Activated CD4-positive, CD25-positive, alpha-beta regulatory T cell treated with anti-CD3 and anti-CD28 coated beads, Interleukin-2, amount 50 U/mL, for 72 hours (primary cell): ENCODE data around the gene PCDH9.
"Not testable (repeated sequence)": the region's sequence is repeated elsewhere in the genome, so short reads cannot be mapped to it uniquely, and the experiment has no call there.

Experiments used
- DNase-seq: peaks from one replicate; pipeline ENCODE4 v3.0.0; 2021

The PCDH9 gene

DNA sequence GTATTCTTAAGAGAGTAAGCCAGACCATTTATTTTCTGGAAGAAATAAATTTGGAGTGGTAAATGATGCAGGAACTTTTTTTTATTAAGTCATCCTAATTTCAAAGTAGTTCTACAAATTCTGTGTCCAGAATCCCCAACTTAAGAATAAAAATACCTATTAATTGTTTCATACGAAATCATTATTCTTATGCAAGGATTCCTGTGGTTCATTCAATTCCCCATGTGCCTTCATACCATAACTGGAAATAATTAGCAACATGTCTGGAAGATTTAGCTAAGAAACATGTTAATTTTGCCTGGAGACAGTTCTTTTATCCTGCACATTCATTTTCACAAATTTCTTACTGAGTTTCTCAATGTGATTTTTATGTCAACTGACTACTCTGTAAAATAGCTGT, 408.6 kb downstream of the PCDH9 start:
- no peak for DNase-seq

DNA sequence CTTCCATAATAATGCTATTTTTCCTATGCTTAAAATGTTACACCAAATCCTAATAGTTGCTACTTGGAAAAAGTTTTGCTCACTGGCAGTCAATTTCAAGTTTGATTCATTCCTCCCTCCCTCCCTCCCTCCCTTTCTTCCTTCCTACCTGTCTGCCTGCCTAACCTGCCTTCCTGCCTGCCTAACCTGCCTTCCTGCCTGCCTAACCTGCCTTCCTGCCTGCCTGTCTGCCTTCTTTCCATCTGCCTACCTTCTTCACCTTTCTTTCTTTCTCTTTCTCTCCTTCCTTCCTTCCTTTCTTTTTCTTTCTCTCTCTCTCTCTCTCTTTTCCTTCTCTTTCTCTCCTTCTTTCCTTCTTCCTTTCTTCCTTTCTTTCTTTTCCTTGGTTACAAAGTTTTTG, 418.7 kb downstream of the PCDH9 start:
- DNase-seq, result no peak

DNA sequence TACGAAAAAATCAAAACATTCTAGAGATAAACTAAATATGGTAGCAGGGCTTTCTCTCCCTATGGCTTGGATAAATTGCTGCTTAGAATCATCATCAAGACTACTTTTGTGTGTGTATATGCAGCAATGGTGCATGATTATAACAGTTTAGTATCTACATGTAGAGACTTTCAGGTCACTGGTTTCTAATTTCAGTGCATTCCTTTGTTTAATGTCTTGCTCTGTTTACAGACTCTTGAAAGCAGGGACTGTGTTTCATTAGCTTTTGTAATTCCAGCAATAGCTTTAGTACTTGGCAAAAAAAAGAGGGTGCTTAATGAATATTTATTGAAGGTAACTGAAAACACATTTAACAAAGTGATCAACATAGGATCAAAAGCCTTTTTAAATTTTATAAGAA, 420.7 kb downstream of the PCDH9 start:
- DNase-seq, result no peak

DNA sequence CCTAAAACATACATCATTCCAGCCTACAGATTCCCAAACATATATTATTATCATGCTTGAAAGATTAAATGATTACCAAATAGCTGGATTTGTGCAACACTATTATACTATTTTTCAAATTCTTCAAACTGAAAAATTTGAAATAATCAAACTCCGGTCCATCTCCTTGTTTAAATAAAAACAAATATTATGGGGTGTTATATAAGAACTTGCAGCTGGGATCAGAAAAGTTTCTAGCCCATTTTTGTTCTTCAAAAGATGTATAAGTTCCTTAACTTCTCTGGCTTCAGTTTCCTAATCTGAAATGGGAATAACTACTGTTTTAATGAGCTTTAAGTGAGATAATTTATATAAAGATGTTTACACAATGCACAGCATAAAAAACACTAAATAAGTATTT, 422.9 kb downstream of the PCDH9 start:
- no peak for DNase-seq

DNA sequence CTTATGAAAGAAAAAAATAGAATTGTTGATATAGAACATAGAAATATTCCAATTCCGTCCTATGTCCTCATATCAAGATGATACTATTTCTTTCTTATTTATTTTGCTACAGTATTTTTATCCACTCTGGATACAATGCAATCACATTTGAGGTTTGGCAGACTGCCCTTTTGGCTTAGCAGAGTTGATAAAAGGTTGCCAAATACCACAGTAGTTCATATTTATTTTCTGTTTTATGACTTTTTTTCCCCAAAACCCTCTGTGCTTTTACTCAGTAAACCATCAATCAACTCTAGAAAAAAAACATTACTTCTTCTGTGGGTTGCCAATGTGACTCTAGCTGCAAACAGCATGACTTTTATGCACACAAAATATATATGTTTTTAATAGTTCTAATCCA, 424.5 kb downstream of the PCDH9 start:
- DNase-seq, result no peak

DNA sequence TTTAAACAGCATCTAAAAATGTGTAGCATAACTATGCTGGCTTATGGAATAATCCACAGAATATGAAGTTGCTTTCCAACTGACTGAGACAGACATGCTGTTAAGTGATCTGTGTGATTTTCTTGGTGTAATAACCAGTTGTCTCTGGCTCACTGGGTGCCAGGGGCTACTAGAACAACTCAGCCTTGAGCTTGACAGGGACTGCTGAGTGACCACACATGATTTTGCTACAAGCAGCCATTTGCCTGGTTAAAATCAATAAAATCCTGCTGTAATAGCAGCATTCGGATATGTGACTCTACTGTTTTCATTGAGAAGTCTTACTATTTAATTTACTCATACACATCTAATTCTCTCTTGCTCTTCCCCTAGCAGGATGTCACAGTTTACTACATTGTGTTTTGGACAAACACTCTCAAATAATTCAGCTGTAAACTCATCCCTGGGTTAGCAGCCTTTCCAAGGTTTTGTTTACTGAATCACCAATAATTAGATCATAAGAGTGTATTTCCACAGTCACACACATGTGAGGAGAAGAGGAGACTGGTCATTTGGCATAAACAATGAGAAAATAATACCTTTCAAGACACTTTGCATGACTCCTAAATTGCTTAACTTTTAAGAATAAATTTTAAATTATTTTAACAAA, 426.2 kb downstream of the PCDH9 start:
- no peak for DNase-seq

DNA sequence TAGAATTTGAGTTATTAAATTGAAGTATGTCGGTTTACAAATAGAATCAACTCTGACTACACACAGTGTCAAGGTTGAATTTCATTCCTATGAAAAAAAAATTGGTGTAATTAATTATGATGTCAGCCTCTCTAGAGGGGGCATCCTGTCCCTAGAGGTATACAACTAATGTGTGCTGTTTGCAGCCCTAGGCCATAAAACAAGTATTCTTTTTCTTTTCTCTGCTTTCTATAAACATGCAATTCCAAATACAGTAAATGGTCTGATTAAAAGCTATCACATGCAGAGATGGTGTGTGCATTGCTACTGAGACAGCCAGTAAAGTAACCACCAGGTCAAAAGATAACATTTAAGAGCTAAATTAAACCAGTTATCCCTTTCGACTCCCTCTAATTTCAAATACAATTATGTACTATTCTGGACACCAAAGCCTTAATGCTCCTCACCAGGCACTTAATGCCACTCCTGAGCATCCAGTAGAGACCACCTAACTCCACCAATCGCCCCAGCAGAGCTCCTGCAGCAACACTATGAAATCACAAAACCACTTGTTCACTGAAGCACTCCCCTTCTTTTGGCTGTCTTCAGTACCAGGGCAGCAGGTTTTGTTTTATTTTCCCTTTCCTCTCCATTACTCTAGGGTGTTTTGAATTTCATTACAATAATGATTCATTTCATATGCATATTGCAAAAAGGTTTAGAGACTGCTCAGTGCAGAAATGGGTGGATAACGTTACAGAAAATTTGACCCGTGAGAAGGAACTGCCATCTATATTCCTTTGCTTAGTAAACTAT, 426.9 kb downstream of the PCDH9 start:
- no peak for DNase-seq

DNA sequence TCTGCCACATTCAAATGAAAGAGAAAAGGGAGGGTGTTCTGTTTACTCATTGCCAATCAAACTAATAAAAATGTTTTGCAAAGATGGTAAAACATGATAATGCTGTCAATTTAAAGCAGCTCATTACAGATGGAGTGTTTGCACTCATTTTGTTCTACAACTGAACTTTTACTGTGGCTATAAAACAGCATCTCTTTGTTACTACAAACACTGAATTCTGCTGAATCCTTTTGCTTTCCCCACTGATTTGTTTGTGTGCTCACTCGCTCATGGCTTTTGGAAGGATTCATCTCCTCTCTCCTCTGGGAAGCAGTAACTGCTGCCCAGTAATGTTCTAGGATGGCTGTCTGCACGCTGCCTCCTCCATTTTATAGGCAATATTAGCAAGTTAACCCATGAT, 434.5 kb downstream of the PCDH9 start:
- no peak for DNase-seq

DNA sequence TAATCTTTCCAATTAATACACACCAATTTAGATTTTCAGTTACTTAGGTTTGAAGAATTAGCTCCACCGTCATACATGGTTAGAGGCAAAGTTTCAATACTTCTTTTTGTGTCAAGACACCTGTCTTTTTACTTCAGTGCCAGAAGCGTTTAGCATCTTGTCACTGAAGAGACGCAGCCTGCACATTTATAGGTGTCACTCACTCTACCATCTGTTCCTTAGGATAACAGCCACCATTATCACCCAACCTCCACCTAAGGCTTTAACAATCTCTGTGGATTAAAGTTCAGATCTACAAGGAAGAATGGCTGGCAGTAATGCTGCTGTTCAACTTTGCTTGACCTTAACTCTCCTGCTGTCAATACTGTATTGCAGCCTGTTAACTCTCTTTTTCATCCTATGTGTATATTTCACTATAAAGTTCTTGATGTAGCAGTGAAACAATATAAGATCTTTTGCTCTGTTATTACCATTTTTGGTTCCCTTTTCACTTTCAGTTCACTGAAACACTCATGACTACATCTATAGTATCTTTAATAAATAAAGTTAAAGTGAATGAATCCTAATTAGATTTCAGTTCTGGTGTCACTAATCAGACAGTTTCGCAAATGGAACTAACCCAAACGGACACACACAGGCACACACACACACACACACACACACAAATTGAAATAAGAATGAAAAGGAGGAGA, 435.6 kb downstream of the PCDH9 start:
- no peak for DNase-seq

DNA sequence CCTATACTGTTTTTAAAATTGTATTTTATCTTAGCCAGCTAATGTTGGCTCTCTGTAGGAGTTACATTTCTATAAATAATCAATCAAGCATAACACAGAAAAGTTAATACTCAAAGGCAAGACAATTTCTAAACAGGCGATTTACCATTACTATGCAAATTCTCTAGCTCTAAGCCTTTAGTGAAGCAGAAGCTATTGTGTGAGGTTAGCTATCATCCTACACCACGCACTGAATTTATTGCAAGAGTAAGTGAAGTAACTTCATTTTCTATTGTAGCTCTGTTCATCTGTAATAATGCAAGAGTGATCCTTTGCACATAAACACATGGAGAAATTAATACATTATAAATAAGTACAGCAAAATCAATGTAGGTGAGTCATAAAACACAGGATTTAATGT, 439.3 kb downstream of the PCDH9 start:
- no peak for DNase-seq

DNA sequence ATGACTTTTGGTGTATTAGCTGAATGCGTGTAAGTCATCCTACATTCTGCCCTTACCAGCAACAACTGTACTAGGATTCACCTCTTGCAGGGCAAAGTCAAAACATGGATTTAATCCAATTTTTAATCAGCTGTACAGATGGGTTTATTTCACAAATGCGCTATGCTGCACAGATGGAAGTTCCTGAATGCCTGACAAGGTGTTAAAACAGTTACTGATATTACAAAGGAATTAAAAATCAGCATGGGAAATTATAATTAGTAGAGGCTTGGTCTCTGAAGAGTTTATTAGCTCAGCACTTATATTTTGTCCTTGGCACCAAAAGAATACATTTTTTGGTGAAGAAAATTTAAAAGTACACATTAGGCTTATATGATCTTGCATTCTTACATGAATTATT, 448.9 kb downstream of the PCDH9 start:
- DNase-seq, result no peak

DNA sequence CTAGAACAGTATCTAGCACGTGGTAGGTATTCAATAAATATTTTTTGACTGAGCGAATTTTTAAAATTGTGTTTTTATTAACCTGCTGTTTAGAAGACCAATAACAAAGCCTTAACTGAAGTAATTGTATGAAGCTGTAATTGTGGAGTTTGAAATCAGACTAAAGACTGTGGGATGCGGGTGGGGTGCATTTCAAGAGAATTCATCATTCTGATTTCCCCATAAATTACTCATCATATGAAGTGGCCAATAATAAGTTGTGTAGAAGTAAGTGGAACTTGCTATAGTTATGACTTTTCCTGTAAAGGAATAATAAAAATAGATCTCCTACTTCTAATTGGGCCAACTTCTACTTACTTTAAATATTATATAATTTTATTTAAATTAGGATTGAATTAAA, 449.3 kb downstream of the PCDH9 start:
- DNase-seq, result no peak

DNA sequence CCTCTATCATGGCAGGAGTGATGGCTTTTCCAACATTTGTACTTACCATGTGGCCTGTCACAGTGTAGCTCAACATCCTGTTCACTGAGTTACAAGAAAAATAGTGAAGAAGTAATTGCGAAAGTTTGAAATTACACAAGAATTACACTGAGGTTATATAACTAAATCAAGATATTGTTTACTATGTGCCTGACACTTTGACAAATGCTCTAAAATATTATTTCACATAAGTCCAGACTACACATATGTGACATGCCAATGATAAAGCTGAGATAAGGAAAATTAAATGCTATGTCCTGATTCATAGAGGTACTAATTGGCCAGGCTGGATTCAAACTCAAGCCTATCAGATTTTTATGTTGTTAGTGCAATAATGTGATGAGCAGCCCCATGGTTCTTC, 451.7 kb downstream of the PCDH9 start:
- no peak for DNase-seq

DNA sequence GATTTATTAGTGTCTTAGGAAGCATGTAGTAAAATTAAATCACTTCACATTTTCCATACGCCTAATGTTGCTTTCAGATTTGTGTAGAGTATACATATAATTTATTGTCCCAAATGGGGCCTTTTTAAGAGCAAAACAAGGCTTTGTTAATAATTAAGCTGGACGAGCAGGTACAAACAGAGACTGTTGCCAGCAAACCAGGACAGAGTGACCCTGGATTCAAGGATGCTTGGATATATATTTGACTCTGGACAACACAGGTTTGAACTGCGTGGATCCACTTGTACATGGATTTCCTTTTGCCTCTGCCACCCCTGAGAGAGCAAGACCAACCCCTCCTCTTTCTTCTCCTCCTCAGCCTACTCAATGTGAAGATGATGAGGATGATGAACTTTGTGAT, 454.9 kb downstream of the PCDH9 start:
- no peak for DNase-seq

DNA sequence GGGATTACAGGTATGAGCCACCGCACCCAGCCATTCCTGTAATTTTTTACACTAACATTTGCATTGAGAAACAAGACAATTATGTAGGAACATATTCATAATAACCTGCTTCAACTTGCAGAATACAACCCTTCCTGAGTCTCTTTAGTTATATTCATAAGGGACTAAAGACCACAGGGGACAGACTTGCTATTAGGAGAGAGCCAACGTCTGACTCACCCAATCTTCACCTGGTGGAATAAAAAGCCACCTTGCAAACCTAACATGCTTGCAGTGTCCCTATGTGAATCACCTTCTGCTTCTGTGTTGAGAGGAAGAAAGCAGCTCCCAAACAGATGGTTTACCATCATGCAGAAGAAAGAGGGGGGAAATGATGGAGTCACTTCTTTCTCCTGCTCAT, 456.1 kb downstream of the PCDH9 start:
- DNase-seq, result no peak

DNA sequence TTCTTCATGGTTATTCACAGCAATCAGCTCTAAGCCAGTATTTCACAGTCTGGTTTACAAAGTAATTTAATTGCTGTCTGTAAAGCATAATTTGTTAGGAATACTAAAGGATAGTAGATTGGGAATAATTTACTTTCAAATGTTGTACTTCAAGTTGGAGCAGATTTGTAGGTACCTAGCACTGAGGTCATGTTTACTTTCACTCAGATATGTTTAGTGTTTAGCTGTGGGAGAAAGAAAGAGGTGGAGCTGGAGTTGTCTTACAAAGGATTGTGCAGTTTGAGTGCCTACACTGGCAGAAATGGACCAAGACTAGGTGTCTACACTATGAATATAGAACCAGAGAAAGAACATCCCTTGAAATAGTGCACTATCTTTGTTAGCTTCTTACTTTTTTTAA, 464.6 kb downstream of the PCDH9 start:
- DNase-seq, result no peak

DNA sequence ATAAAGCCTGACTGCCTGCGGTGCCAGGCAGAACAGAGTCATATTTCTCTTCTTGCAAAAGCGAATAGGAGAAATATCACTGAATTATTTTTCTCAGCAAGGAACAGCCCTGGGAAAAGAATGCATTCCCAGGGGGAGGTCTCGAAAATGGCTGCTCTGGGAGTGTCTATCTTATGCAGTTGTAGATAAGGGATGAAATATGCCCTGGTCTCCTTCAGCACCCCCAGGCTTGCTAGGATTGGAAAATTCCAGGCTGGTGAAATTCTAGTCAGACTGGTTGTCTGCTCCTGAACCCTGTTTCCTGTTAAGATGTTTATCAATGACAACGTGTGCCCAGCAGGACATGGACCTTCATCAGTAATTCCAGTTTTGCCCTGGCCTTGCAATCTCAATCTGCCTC, 469.5 kb downstream of the PCDH9 start:
- not testable (repeated sequence) for DNase-seq

DNA sequence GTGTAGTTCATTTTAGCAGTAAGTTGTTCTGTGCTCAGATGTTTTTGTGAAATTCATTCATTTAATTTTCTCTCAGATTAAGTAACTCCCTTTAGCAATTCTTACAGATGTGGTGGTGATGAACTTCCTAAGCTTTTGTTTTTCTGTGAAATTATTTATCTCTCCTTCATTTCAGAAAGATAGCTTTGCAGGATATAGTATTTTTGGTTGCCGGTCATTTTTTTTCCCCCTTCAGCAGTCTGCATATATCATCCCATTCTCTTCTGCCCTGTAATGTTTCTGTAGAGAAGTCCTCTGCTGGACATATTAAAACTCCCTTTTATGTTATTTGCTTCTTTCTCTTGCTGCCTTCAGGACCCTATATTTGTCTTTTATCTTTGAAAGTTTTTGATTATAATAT, 470.2 kb downstream of the PCDH9 start:
- no peak for DNase-seq

DNA sequence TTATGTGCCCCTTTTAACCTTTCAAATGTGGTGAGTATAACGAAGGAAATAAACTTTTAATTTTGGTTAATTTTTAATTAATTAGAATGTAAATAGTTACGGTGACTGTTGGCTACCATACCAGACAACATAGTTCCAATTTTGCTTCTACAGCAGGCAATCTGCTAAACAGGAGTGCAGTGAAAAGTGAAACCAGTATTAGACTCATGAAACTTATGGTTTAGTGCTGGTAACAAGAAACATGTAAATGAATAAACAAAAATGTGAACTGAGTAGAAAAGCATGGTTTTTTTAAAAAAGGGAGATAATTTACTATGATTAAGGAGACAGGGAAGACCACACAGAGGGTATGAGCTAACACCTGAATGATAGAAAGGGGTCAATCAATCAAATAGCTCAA, 478.4 kb downstream of the PCDH9 start:
- DNase-seq, result no peak

DNA sequence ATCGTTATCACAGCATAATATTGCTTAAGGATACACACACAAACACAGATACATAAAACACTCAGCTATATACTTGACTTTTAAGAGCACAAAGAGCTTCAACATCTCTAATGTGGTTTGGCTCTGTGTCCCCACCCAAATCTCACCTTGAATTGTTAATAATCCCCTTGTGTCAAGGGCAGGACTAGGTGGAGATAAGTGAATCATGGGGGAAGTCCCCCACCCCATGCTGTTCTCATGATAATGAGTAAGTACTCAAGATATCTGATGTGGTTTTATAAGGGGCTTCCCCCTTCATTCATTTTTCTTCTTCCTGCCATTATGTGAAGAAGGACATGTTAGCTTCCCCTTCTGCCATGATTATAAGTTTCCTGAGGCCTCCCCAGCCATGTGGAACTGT, 481.4 kb downstream of the PCDH9 start:
- DNase-seq, result no peak

DNA sequence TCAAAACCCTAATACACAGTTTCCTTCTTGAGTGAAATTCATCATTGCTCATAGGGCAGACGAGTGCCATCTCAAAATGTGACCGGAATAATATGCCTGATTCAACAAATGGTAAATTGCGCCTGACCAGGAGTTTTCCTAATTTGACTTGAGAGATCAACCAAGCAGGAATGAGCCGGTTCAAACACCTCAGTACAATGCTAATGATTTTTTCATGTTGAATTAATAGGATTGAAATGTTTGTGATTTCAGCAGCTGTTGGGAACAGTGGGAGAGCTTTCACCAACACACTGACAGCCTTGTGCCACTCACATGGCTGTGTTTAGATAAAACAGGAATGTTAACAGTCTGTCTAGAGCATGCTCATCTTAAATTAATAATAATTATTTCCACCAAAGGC, 484.8 kb downstream of the PCDH9 start:
- no peak for DNase-seq

DNA sequence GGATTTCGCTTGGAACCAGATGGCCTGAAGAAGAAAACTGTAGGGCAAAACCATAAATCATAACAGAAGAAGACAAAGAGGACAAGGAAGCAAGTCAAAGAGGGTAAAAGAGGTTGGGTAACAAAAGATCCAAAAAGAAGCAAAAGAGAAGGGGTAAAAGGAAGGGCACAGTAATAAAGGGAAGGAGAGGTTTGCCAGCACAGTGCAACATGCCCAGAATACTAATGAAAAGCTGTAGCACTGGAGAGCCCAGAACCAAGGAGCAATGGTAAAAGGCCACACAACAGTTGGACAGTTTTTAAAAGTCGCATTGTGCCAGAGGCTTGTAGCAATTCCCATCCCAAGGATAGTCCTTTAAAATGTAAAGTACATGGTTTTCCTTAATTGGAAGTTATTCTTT, 506.6 kb downstream of the PCDH9 start:
- DNase-seq, result no peak

DNA sequence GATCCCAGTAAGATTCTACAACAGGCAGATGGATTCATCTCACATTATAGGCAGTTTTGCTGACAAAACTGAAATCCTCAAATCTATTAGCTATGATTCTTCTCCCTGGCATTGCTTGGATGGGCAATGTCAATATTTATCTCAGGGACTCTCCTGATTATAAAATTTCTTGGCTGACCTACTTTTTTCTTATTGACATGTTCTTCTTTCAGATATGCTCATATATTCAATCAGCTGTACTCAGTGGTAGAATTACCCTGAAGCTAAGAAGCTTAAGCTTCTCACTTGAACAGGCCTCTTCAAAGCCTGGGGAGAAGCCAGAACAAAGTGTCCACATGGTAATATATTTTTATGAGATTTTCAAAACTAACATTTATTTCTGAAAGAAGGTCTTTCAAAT, 513.6 kb downstream of the PCDH9 start:
- DNase-seq, result no peak

DNA sequence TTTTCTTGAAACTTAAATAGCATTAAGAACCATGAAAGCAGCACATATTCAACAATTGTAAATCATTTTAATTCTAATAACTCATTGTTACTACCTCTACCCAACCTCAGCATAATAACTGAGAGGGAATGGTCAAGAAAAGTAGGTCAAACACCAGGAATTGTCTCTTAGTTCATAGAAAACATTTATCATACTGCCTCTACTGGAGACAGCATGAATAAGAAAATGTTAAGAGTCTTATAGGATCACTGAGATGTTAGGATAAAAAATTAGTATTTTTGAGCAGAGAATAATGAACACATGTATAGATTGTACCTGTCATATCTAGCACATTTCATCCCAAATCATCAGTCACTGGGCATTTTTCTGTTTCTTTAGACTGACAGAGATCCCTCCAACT, 515.3 kb downstream of the PCDH9 start:
- DNase-seq, result no peak
